Activated CD4-positive, alpha-beta T cell treated with anti-CD3 and anti-CD28 coated beads for 48 hours (primary cell): ENCODE data around the gene WDR46.

Experiments used
- DNase-seq: peaks from one replicate; pipeline ENCODE4 v3.0.0-alpha.2; 2020

WDR46 gene, protein sequence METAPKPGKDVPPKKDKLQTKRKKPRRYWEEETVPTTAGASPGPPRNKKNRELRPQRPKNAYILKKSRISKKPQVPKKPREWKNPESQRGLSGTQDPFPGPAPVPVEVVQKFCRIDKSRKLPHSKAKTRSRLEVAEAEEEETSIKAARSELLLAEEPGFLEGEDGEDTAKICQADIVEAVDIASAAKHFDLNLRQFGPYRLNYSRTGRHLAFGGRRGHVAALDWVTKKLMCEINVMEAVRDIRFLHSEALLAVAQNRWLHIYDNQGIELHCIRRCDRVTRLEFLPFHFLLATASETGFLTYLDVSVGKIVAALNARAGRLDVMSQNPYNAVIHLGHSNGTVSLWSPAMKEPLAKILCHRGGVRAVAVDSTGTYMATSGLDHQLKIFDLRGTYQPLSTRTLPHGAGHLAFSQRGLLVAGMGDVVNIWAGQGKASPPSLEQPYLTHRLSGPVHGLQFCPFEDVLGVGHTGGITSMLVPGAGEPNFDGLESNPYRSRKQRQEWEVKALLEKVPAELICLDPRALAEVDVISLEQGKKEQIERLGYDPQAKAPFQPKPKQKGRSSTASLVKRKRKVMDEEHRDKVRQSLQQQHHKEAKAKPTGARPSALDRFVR

DNA sequence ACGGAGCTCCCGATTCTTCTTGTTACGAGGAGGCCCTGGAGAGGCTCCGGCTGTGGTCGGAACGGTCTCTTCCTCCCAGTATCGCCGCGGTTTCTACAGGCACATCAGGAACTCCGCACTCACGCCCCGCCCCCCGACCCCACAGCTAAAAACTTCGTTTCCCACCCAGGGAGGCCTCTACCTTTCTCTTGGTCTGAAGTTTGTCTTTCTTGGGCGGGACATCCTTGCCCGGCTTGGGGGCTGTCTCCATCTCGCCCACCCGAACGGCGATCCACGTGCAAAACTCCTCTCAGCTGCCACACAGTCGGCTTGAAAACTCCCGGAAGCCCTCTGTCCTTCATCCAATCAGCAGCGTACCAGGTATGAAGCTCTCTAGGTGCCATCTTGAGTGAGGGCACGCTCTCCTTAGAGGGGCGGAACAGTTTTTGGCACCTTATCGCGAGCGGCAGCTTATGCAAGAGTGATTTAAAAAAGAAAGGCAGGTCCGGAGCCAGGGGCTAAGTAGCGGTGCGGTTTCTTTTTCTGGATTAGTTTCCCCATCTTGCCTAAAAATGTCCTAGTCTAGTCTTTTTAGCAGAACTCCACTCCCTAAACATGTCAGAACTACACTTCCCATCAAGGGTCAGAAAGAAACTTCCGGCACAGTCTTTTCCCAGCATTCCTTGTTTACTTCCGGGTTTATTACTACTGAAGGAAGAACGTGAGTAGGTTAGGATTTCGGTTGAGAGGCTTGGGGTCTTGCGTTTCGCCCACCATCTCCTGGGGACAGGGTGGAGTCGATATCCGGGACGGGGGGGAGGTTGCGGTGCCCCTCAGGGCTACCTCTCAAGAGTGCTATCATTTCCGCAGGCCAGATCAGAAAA, at the start of gene WDR46, which contains the start of gene PFDN6:
TSS of gene WDR46 (minus strand) at position 319 of the 863 bp plus-strand sequence. CDS start at position 250, 69 bp downstream.
TSS of gene PFDN6 (plus strand) at position 681 of the 863 bp plus-strand sequence. CDS start 256 bp downstream, outside the sequence.
- peak; percentile 84 for DNase-seq

DNA sequence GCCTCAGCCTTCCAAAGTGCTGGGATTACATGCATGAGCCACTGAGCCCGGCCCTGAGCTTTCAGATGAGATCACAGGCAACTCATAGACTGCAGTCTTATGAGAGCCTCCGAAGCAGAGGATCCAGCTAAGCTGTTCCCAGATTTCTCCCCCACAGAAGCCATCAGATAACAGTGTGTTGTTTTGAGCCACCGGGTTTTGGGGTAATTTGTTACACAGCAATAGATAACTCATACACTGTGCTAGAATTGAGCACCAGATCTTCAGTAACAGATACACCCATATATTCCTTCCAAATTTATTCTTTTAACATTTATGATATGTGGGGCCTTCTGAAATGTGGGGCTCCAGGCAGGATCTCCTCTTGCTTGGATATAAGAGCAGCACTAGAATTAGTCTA, 47.5 kb upstream of the WDR46 start:
- no peak for DNase-seq

DNA sequence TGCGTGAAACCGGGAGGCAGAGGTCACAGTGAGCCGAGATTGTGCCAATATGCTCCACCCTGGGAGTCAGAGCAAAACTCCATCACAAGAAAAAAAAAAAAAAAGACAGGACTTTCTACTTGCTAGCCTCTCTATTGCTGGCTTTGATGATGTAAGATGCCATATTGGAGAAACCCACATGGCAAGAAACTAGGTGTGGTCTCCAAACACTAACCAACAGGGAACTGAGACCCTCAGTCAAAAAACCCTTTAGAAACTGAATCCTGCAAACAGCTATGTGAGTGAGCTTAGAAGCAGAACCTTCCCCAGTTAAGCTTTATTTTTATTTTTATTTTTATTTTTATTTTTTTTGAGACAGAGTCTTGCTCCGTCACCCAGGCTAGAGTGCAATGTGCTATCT, 46.9 kb upstream of the WDR46 start:
- DNase-seq, result no peak

DNA sequence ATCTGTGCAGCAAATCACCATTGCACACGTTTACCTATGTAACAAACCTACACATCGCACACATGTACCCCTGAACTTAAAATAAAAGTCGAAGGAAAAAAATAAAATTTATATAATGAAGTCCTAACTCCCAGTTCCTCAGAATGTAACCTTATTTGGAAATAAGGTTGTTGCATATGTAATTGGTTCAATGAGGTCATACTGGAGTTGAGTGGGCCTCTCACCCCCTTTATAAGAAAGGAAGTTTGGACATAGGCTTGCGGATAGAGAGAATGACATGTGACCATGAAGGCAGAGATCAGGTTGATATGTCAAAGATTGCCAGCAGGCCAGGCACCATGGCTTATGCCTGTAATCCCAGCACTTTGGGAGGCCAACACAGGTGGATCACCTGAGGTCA, 44.6 kb upstream of the WDR46 start:
- no peak for DNase-seq

DNA sequence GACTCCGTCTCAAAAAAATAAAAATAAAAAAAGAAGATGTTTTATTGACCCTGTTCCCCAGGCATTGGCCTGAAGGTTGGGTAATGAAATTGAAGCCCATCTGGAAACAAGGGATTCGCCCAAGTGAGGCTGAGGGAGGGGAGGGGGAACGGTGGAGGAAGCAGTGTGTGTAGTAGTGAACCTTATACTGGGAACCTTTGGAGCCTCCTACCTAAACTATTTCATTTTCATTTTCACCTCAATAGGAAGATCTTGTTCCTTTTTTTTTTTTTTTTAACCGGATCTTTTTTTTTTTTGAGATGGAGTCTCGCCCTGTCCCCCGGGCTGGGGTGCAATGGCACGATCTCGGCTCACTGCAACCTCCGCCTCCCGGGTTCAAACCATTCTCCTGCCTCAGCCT, 41.7 kb upstream of the WDR46 start:
- DNase-seq, result no peak

DNA sequence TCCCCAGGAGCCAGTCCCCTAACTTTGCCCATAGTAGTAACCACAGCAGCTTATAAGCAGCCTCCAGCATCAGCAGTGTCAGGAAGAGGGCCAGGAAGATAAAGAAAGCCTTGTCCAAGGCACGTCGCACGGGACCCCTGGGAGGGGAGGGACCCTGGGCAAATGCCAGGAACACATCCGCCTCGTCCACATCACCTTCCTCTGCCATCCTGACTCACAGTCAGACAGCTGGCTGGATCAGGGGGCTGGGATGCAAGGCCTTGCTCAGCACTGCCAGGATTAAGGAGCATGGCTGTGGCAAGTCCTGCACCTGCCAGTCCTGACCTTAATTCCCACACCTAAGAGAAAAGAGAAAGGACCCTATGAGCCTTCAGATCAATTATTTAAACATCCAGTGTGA, 40.0 kb upstream of the WDR46 start:
- DNase-seq, result no peak

DNA sequence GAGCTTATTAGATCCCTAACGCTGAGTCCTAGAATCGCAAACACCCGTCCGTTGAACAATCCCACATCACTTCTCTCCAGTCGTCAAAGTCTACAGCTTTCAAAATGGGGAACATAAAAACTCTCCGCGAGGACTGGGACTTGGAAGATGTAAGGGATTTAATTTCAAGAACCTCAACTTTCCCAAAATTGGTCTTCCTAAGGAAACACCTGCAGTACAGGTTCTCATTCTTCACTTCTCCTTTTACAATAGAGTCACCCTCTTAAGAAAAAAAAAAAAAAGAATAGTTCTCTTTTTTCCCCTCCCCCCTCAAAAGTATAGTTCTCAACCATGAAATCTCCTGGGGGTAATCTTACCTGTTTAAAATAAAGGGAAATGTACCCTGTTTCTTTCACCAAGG, 35.1 kb upstream of the WDR46 start:
- no peak for DNase-seq

DNA sequence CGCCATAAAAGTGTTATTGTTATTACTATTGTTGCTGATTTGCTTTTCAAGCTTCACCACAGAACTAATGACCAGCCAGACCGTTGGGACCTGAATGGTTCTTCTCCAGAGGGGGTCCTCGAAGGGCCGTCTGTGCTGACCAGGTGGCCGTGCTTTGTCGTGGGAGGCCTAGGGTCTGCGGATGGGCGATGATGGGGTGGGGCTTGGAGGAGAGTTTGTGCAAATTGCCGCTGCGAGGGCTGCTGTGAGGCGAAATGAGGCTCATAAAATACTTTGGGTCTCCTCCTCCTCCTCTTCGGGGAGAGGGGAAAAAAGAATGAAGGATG, 34.5 kb upstream of the WDR46 start:
- no peak for DNase-seq

DNA sequence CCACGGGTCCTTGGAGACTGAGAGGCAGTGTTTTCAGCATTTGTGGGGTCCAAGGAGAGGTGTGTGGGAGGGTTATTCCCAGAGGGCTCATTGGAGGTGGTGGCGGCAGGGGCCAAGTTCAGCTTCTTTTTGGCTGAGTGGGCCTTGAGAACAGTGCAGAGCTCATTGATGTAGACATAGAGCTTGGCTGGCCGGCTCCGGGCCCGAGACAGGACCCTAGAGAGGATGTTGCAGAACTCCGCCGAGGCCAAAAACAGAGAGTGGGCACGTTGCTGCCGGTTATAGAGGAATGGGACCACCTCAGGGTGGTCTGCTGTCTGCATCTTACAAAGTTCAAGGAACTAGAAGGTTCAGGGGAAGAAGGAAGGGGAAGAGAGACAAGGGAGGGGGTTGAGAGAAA, 32.2 kb upstream of the WDR46 start:
- DNase-seq, result no peak

DNA sequence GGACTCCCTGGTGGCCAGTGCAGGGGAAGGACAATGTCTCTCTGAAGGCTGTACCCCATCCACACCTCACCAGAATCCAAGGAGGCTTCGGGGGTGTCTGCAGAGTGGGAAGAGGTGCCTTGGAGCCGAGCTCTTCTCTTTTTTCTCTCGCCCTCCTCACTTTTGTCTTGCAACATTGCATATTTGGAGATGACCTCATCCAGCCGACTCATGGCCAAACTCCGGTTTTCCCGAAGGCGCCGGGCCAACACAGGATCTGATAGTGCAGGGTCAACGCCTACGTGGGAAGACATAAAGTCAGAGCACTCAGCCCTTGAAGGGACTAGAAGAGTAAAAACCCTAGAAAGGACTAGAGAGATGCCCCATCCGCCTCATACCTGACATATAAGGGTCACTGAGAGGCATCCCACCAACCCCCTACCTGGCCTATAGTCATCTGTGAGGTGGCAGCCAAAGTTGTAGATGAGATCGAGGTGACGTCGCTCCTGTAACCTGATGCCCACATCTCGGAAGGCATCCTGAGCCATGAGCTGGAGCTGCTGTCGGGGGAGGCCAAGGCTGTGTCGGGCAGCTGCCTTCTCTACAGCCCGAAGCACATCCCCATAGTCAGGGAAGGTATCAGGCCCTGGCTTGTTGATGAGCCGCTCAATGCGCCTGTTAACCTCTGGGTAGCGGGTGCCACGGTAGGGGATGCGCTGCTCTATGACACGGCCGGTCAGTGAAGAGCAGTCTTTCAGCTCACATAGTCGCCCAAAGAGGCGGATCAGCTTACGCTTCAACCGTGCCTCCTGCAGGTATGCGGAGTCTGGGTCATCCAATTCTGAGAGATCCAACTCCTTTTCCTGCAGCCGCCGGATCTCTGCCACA, 31.5 kb upstream of the WDR46 start:
- DNase-seq, result no peak

DNA sequence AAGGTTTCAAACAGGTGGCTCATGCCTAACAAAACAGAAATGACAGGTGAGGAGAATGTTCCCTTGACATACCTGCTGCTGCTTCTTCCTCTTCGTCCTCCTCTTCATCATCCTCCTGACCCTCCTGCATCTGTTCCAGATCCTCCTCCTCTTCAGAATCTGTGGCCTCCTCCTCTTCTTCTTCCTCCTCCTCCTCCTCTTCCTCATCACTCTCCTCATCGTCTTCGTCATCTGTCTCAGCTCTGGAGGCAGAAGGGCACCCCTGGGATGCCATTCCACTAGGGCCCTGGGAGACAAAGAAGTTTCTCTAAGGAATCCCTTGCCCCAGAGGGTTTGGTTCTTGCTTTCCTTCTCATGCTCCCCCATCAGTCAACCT, 30.9 kb upstream of the WDR46 start:
- no peak for DNase-seq

DNA sequence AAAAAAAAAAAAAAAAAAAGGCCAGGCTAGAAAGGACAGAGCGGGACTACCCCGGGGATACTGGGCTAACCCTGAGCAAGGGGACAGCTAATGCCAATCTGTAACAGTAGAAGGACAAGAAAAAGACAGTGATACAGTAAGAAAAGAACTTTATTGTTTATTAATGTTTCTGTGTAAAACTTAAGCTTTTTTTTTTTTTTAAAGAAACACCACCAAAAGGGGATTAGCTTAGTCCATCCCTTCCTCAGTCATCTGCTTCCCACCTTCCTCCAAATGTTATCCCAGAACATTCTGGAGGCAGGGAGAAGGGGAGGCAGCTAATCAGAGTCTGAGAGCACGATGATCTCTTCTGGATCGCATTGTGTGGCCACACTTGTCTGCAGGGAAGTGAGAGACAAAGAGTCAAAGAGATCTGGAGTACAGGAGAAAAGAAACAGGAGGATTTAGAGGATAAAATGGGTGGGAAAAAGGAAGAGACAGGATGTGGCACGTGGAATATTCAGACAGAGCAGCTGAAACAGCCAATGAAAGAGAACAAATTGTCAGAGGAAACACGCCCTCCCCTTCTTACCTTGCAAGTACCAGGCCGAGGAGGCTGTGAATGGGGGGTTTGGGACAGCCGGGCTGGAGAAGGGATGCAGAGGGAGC, 29.5 kb upstream of the WDR46 start:
- no peak for DNase-seq

DNA sequence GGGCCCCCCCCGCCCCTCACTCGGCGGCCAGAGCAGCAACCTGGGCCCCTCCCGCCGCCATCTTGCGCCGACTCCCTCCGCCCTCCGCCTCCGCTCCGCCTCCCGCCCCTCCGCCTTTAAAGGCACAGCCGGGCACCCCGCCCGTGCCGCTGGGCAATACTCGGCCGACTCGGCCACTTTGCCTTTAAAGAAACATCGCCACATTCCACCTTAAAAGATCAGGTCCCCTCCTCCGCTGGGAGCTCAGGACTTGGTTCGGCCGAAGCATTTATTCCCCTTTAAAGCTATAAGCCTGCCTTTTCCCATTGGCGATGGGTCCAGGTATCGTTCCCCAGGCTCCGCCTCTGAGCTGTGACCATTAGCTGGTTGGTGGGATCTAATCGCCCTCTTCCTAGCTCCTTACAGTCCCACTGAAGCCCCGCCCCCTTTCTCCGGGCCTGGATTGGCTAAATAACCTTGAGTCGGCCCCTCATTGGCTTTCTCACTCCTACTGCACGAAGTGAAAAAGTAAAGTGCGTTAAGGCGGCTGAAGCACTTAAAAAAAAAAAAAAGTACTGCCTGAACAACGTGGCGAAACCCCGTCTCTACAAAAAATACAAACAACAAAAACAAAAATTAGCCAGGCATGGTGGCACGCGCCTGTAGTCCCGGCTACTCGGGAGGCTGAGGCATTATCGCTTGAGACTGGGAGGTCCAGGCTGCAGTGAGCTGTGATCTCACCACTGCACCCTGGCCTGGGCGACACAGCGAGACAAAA, 28.8 kb upstream of the WDR46 start, which contains the start of gene ZBTB22:
TSS of gene ZBTB22 (minus strand) at position 76 of the 757 bp plus-strand sequence. CDS start 828 bp downstream, outside the sequence.
- peak; percentile 98 for DNase-seq

DNA sequence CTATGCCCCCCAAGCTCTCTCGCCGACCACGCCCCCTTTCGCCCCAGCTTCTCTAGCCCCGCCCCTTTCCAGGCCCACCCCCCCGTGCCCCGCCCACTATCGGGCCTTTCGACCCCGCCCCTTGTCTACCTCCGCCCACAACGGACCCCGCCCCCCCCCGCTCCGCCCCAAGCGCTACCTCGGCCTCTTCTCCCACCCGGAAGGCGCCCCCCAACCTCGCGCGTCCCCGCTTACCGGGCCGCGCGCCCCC, 28.3 kb upstream of the WDR46 start:
- no peak for DNase-seq

DNA sequence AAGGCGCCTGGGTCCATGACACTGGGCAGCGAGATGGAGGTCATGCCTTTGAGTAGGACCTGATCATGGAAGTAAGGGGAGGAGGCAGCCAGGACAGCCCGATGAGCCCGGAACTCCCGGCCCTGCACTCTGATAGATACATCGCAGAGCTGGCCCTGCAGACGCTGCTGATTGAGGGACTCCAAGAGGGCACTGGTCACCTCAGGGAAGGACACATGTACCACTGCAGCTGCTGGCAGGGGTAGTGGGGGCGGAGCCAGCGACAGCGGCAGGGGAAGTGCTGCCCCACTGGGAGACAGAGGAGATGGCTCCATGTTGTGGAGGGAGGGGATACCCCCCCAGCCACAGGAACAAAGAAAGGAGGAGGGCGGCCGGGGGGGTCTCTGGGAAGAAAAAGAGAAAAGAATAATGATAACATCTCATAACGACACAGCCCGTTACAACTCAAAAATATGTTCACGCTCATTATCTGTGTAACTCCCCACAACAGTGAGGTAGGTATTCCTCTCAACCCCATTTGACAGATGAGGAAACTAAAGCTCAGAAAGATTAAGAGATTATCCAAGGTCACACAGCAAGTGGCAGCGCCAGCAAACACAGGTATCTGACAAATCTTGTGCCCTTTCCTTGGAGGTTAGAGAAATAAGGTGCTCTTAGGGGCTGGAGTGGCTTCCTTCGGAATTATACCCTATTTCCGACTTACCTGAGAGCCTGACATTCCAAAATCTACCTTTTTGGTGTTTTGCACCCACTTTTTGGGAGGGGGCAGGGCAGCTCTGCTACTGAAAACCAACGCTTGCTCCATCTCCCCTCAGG, 27.8 kb upstream of the WDR46 start:
- DNase-seq, result no peak

DNA sequence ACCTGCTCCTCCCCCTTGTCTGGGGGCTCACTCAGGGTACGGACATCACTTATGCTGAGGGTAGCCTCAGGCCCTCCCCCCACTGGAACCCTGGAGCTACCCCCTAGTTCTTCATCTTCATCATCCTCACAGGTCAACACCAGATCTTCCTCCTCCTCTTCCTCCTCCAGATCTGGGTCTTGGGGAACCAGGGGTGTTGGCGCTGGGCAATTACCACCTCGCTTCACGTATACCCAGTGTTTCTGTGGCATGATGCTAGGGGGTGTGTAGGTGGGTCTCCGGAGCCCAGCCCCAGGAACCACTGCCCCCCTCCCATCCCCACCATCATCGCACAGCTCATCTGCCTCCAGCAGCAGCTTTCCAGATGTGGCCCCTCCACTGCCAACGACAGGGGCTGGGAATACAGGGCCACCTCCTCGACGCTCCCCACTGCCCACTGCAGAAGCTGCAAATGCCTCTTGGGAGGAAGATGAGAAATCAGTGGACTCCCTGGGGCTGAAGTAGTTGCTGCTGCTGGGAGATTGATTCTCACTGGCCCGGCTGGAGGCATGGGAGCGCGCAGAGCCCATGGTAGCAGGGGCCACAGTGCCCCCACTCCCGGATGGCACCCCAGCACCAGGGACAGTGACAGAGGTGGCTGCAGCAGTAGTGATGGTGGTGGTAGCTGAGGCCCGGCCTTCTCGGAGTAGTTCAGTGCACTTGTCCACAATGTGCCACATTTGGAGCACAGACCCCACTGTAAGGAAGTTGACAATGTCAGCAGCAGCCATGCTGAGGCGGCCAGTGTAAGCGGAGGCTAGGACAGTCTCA, 27.0 kb upstream of the WDR46 start:
- no peak for DNase-seq

DNA sequence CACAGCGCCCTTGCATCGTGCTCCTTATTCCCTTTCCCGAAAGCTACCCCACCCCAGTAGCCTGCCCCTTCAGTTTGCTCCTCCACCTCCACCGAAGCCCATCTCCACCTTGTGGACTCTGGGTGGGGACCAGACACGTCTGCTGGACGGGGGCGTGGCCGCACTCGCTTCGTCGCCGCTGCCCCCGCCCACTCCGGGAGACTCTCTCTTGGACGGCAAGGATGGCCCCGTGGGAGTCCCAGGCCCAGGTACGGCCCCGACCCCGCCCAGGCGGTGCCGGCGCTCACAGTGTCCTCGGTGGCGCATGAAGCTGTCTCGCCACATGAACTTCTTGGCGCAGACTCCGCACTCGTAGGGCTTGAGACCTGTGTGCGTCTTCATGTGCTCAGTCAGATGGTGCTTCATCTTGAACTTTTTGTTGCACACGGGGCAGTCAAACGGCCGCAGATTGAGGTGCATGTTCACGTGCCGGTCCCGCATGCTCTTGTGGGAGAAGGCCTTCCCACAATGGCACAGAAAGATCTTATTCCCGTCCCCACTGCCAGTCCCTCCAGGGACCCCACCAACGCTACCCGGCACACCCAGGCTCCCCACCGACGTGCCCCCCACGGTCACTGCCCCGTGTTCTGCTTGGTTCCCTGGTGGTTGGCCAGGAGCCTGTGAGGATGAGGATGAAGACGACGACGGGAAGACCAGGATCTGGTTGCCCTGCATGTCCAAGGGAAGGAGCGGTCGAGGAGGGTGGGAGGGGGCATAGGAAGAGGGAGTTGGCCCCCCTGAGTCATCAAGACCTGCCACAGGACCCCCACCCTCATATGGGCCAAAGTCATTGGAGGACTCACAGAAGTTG, 26.1 kb upstream of the WDR46 start:
- peak; percentile 26 for DNase-seq

DNA sequence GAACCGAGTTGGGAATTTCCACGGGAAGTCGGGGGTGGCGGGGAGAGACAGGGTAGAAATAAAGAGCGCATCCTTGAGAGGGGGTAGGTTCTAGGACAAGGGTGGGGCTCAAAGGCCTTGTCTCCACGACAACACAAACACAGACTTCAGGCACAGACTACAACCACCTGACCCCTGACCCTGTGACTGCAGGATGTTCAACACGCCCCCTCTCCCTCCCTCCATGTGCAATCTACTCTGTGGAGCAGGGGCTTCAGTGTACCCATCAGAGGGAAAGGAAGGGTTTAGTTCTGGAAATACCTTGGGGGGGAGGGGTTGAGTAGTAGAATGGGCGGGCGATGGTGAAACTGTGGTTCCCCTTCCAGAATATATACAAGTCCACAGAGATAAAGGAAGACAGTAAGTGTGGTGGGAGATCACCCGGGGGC, 25.5 kb upstream of the WDR46 start:
- DNase-seq, result peak; percentile 68
